NCI-H82 treated with DMSO at 0.1 percent for 48 hours (cell line): Measurements from ENCODE around the gene CIITA.
"Not testable (repeated sequence)": the region's sequence is repeated elsewhere in the genome, so short reads cannot be mapped to it uniquely, and the experiment has no call there.

Source experiments
- DNase-seq: peaks from one replicate; lab custom pipeline; 2025; ENCODE audit not compliant: unreplicated experiment; lab: John Stamatoyannopoulos, UW

Gene CIITA

GRCh38 chr16:10876799-10877341 lies at the start of gene CIITA:
TSS of gene CIITA (plus strand) at chr16:10877202. CDS start at chr16:10877331, 129 bp downstream.
- DNase-seq, result no peak

- no peak for DNase-seq
These were observed 49.2 kb upstream of the CIITA start for GRCh38 chr16:10827691-10828341.

- DNase-seq, result no peak
These were observed 48.1 kb upstream of the CIITA start for GRCh38 chr16:10828851-10829366.

- not testable (repeated sequence) for DNase-seq
These were observed 47.5 kb upstream of the CIITA start for GRCh38 chr16:10829390-10830098.

GRCh38 chr16:10830240-10830639 lies 46.8 kb upstream of the CIITA start:
- DNase-seq, result not testable (repeated sequence)

GRCh38 chr16:10831894-10832886 lies 44.8 kb upstream of the CIITA start:
- no peak for DNase-seq

GRCh38 chr16:10833271-10833670 lies 43.7 kb upstream of the CIITA start:
- DNase-seq, result no peak

GRCh38 chr16:10834130-10834529 lies 42.9 kb upstream of the CIITA start:
- DNase-seq, result no peak

GRCh38 chr16:10834766-10835165 lies 42.2 kb upstream of the CIITA start:
- no peak for DNase-seq

GRCh38 chr16:10835281-10835931 lies 41.6 kb upstream of the CIITA start:
- no peak for DNase-seq

GRCh38 chr16:10836174-10836853 lies 40.7 kb upstream of the CIITA start:
- DNase-seq, result no peak

- no peak for DNase-seq
These were observed 38.3 kb upstream of the CIITA start for GRCh38 chr16:10838621-10839278.

GRCh38 chr16:10839279-10839666 lies 37.7 kb upstream of the CIITA start:
- no peak for DNase-seq

- no peak for DNase-seq
These were observed 36.3 kb upstream of the CIITA start for GRCh38 chr16:10840703-10841102.

GRCh38 chr16:10846213-10846998 lies 30.6 kb upstream of the CIITA start:
- no peak for DNase-seq

GRCh38 chr16:10847176-10847575 lies 29.8 kb upstream of the CIITA start:
- DNase-seq, result no peak

GRCh38 chr16:10849736-10850477 lies 27.1 kb upstream of the CIITA start:
- DNase-seq, result no peak

- DNase-seq, result no peak
These were observed 26.5 kb upstream of the CIITA start for GRCh38 chr16:10850478-10850850.
